Aorta (tissue), 5 donors: ENCODE data around the gene CACHD1. TPM values are rescaled to one million over a fixed set of nuclear protein-coding genes. Genes with fewer than 3 reads are reported as not detected.
"Not testable (repeated sequence)": the region's sequence is repeated elsewhere in the genome, so short reads cannot be mapped to it uniquely, and the experiment has no call there.

Source experiments
- ATAC-seq: fragments of 200-7000 bp; cut with Tn5 transposase; one replicate; pipeline ENCODE4 v1.9.1; 2022; ENCODE audit warnings: moderate library complexity; ENCODE audit not compliant: low FRiP score
- DNase-seq, 2 donors: peaks; one replicate each; pipeline ENCODE4 v3.0.0-alpha.2; 2020
- H3K27ac ChIP-seq, 2 donors: one replicate each; pipeline ENCODE4 v1.5.1; 2013; ENCODE audit warnings: low read length in 2 of 2, mild to moderate bottlenecking in 2 of 2, moderate library complexity in 2 of 2, control low read depth in 1 of 2, inconsistent platforms in 1 of 2, low read depth in 1 of 2
- H3K27me3 ChIP-seq, 2 donors: one replicate each; pipeline ENCODE4 v1.6.1; 2013; ENCODE audit warnings: control low read depth in 1 of 2, low read length in 1 of 2, mild to moderate bottlenecking in 1 of 2, moderate library complexity in 1 of 2; ENCODE audit not compliant: insufficient read depth in 2 of 2, control insufficient read depth in 1 of 2
- H3K36me3 ChIP-seq, 2 donors: one replicate each; pipeline ENCODE4 v1.6.1; 2013; ENCODE audit warnings: control low read depth in 1 of 2, low read length in 1 of 2, mild to moderate bottlenecking in 1 of 2; ENCODE audit not compliant: insufficient read depth in 2 of 2, control insufficient read depth in 1 of 2
- H3K4me1 ChIP-seq, 2 donors: one replicate each; pipeline ENCODE4 v1.6.1; 2013; ENCODE audit warnings: low read length in 2 of 2, control low read depth in 1 of 2, mild to moderate bottlenecking in 1 of 2, moderate library complexity in 1 of 2; ENCODE audit not compliant: insufficient read depth in 2 of 2, control insufficient read depth in 1 of 2
- H3K4me3 ChIP-seq, 2 donors: one replicate each; pipeline ENCODE4 v1.5.1; 2013; ENCODE audit warnings: low read length in 2 of 2, control low read depth in 1 of 2, mild to moderate bottlenecking in 1 of 2
- H3K9me3 ChIP-seq: one replicate; pipeline ENCODE4 v1.6.1; 2013; ENCODE audit warnings: mild to moderate bottlenecking, low read length; ENCODE audit not compliant: control insufficient read depth
- WGBS, 2 donors: extraction: QIAGEN DNeasy Blood & Tissue Kit; methylation state at CpG; one replicate each; pipeline ENCODE4 v1.1.7; 2013; 5-methylcytosine and 5-hydroxymethylcytosine counted together
- intact Hi-C, 2 donors: fragments of 100-400 bp; cut with DNase I; formaldehyde crosslinking; loops; one replicate each; pipeline versions ENCODE4 v1.14.2 to v1.15.0; 2022
- polyA plus RNA-seq, 2 donors: library from polyadenylated mRNA; stranded (reverse); fragments of 200-250 nt; gene quantifications; one replicate each; pipeline ENCODE4 v1.2.3, GENCODE V29; 2013
- total RNA-seq, 2 donors: library from RNA; stranded (reverse); fragmentation: NEBNext Ultra II Directional; extraction: Animal tissue kit (Norgen Biotek cat#: 25700); gene quantifications; one replicate each; pipeline ENCODE4 v1.2.1, GENCODE V29; 2021
- donor health status: healthy with polysubstance abuse.
- donor health status: Bipolar disorder and iron deficiency.
- donor health status: DM: no; HTN: no; CAD: no.
- donor health status: DM: no; HTN: no; CAD: no.
- donor health status: DM: yes; HTN: yes; CAD: no.

The CACHD1 gene
- total and polyA plus RNA-seq, 4 donors, result 1.4 to 26.5 (median 5.0) TPM

GRCh38 chr1:64505944-64506655, 36.2 kb downstream of the CACHD1 start:
- Histone ChIP-seq H3K4me1 (no peaks in the 10 kb centered on the region), H3K27ac (peak overlapping the region in 1 of 2 donors; percentile 3), H3K27me3 (no peaks in the 10 kb centered on the region), H3K9me3 (no peaks in the 10 kb centered on the region), H3K36me3 (no peaks in the 10 kb centered on the region), H3K4me3 (peak overlapping the region; percentile 64 to 67)
- peak in 1 of 2 donors; percentile 41 for DNase-seq
- WGBS, 2 donors, result 70% methylated on average over 15 of the region's 15 CpGs
- ATAC-seq, result no peak
- intact Hi-C loops, result no loop called here

GRCh38 chr1:64508629-64509028, 38.7 kb downstream of the CACHD1 start:
- H3K27ac ChIP-seq, result no peak overlapping the region
- WGBS, 2 donors, result 91 to 95% methylated on average over 2 of the region's 2 CpGs
- no peaks in the 10 kb centered on the region for H3K9me3 ChIP-seq
- peaks cover 2 to 6% of the 10 kb centered on the region in 2 donors for H3K4me1 ChIP-seq
- H3K27me3 ChIP-seq, result no peaks in the 10 kb centered on the region
- H3K36me3 ChIP-seq, result no peaks in the 10 kb centered on the region
- DNase-seq, result no peak
- H3K4me3 ChIP-seq, result no peak overlapping the region
- intact Hi-C loops, result no loop called here
- no peak for ATAC-seq

- Histone ChIP-seq H3K27ac (no peak overlapping the region), H3K36me3 (no peaks in the 10 kb centered on the region), H3K4me3 (no peak overlapping the region), H3K27me3 (no peaks in the 10 kb centered on the region), H3K4me1 (peaks cover 4 to 7% of the 10 kb centered on the region in 2 donors), H3K9me3 (no peaks in the 10 kb centered on the region)
- DNase-seq, result no peak
- no peak for ATAC-seq
- intact Hi-C loops, result no loop called here
- 94 to 96% methylated on average over 4 of the region's 4 CpGs for WGBS, 2 donors
Observed at GRCh38 chr1:64511044-64511443, 41.1 kb downstream of the CACHD1 start.

- intact Hi-C loops, H3K27ac ChIP-seq: not testable (repeated sequence)
- 85 to 87% methylated on average over 2 of the region's 2 CpGs for WGBS, 2 donors
Observed at GRCh38 chr1:64512206-64512605, 42.3 kb downstream of the CACHD1 start.

GRCh38 chr1:64513545-64513944, 43.6 kb downstream of the CACHD1 start:
- no peak for DNase-seq
- no peaks in the 10 kb centered on the region for H3K27me3 ChIP-seq
- H3K27ac ChIP-seq, result peak overlapping the region in 1 of 2 donors; percentile 43
- H3K36me3 ChIP-seq, result no peaks in the 10 kb centered on the region
- H3K4me3 ChIP-seq, result no peak overlapping the region
- no peak for ATAC-seq
- H3K4me1 ChIP-seq, result peaks cover 4 to 7% of the 10 kb centered on the region in 2 donors
- intact Hi-C loops, result no loop called here
- H3K9me3 ChIP-seq, result no peaks in the 10 kb centered on the region

More at GRCh38 chr1:64512206-64512605, 42.3 kb downstream of the CACHD1 start:
- not testable (repeated sequence) for H3K9me3 ChIP-seq, H3K27me3 ChIP-seq, H3K4me1 ChIP-seq, H3K4me3 ChIP-seq, ATAC-seq, H3K36me3 ChIP-seq
- peak in 1 of 2 donors; percentile 48 for DNase-seq

GRCh38 chr1:64514197-64514765, 44.4 kb downstream of the CACHD1 start:
- Histone ChIP-seq H3K27ac (no peak overlapping the region), H3K27me3 (no peaks in the 10 kb centered on the region), H3K9me3 (no peaks in the 10 kb centered on the region), H3K36me3 (no peaks in the 10 kb centered on the region), H3K4me1 (peaks cover 4 to 7% of the 10 kb centered on the region in 2 donors), H3K4me3 (peak overlapping the region in 1 of 2 donors; percentile 18)
- 0 to 1% methylated on average over 1 of the region's 1 CpG for WGBS, 2 donors
- DNase-seq (no peak), ATAC-seq (peak; percentile 42)
- intact Hi-C loops, result no loop called here

- WGBS, 2 donors, result 0 to 73% methylated on average over 1 of the region's 1 CpG
- intact Hi-C loops, result no loop called here
- Histone ChIP-seq H3K4me3 (no peak overlapping the region), H3K4me1 (peaks cover 4 to 7% of the 10 kb centered on the region in 2 donors), H3K36me3 (no peaks in the 10 kb centered on the region), H3K27ac (no peak overlapping the region), H3K9me3 (no peaks in the 10 kb centered on the region), H3K27me3 (no peaks in the 10 kb centered on the region)
- ATAC-seq (peak; percentile 71), DNase-seq (peak in 1 of 2 donors; percentile 55)
Observed at GRCh38 chr1:64515427-64515826, 45.5 kb downstream of the CACHD1 start.

- no peaks in the 10 kb centered on the region for H3K27me3 ChIP-seq
- peaks cover 4 to 7% of the 10 kb centered on the region in 2 donors for H3K4me1 ChIP-seq
- ATAC-seq, result no peak
- no peak overlapping the region for H3K27ac ChIP-seq
- DNase-seq, result no peak
- H3K9me3 ChIP-seq, result no peaks in the 10 kb centered on the region
- H3K36me3 ChIP-seq, result no peaks in the 10 kb centered on the region
- WGBS, 2 donors, result 87 to 92% methylated on average over 7 of the region's 7 CpGs
- no peak overlapping the region for H3K4me3 ChIP-seq
- intact Hi-C loops, result no loop called here
Observed at GRCh38 chr1:64516301-64516700, 46.4 kb downstream of the CACHD1 start.
